ENCODE measurements around the gene SALL1.
A peak's percentile ranks its signal among the peaks of the same experiment; 100 is the strongest.

Gene SALL1

DNA sequence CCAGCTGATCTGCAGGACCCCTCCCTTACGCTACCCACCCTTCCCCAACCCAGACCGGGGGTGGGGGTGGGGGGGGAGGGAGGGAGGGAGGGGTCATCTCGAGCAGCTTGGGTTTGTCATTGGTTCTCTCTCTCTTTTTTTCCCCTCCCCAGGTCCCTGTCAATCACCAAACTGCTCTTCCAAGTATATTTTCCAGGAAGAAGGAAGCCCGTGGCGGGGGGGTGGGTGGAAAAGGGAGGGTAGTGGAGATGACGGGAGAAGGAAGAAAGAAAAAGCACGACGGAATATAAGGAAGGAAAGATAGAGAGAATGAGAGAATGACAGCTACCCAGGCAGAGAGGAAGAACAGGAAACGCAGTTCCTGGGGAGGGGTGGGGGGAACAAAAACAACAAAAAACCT is 17.9 kb downstream of the SALL1 start:
- Histone ChIP-seq H2AFZ (ENCODE audit: low read depth, low read length) (no peak overlapping the region), H4K91ac (ENCODE audit: low read length) (no peak overlapping the region), H3K4me3 (ENCODE audit: insufficient read depth in 1 of 2, low read depth in 1 of 2, low read length in 2 of 2) (no peak overlapping the region), H3K79me1 (replicated peaks; ENCODE audit: low read length, poor library complexity, severe bottlenecking) (peaks cover 13% of the 10 kb centered on the region), H3K14ac (ENCODE audit: low read length in 2 of 2) (no peak overlapping the region), H2AK5ac (ENCODE audit: low read length, severe bottlenecking) (no peak overlapping the region), H3K27me3 (ENCODE audit: control insufficient read depth in 1 of 2, insufficient read depth in 1 of 2, low read length in 2 of 2) (peaks cover 0 to 14% of the 10 kb centered on the region in 2 experiments), H2BK5ac (ENCODE audit: low read depth, low read length, poor library complexity, severe bottlenecking) (no peak overlapping the region), H4K8ac (ENCODE audit: low read length) (no peak overlapping the region), H2BK12ac (ENCODE audit: low read length in 2 of 2) (no peak overlapping the region), H3K4ac (ENCODE audit: low read depth in 1 of 2, low read length in 2 of 2) (no peak overlapping the region), H3K9me3 (ENCODE audit: control insufficient read depth, low read length) (no peaks in the 10 kb centered on the region), H2BK15ac (ENCODE audit: low read depth, poor library complexity, severe bottlenecking) (no peak overlapping the region), H3K23ac (ENCODE audit: low read length in 2 of 2) (no peak overlapping the region), H3K9ac (ENCODE audit: low read length) (no peak overlapping the region), H3K27ac (ENCODE audit: low read length, poor library complexity, severe bottlenecking) (no peak overlapping the region), H3K18ac (ENCODE audit: low read depth in 1 of 2, low read length in 2 of 2) (no peak overlapping the region), H3K4me1 (ENCODE audit: control insufficient read depth, insufficient read depth, low read depth, low read length) (peaks cover 13% of the 10 kb centered on the region), H2BK120ac (ENCODE audit: low read depth, low read length) (no peak overlapping the region), H3K4me2 (ENCODE audit: low read length, poor library complexity, severe bottlenecking) (peak overlapping the region; percentile 61), H3K36me3 (ENCODE audit: control insufficient read depth in 1 of 2, insufficient read depth in 2 of 2, low read depth in 1 of 2, low read length in 2 of 2) (peaks cover 11 to 15% of the 10 kb centered on the region in 2 experiments)
- 0% methylated on average over 2 of the region's 9 CpGs for WGBS
- no peak for DNase-seq

DNA sequence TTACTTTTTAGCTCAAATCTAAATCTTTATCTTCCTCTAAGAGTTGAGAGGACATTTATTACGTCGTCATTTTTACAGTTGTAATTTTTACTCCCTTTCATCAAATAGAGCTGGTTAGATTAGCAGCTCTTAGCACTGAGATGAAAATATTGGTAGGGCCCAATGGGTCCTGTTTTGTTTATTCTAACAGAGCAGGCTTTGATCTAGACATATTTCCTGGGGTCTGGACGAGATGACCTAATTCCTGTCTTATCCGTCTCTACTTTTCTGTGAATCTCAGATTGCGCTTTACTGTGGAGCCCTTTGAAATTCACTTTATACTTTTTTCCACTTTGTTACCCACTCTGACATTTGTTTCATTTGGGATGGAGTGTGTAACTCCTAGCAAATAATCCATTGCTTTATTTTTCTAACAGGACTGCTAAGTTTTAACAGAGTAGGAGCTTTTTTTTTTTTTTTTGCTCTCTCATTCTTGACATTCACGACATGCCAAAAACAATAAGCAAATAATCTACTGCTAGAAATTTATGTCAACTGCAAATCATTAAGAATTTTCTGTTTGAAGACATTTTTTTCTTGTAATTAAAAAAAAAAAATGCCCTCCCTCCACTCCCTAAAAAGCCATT is 18.5 kb downstream of the SALL1 start:
- no peak overlapping the region for H3K14ac ChIP-seq (ENCODE audit: low read length in 2 of 2)
- H3K9me3 ChIP-seq (ENCODE audit: control insufficient read depth, low read length): no peaks in the 10 kb centered on the region
- no peak overlapping the region for H2BK12ac ChIP-seq (ENCODE audit: low read length in 2 of 2)
- no peak for DNase-seq
- no peak overlapping the region for H4K91ac ChIP-seq (ENCODE audit: low read length)
- peaks cover 0 to 14% of the 10 kb centered on the region in 2 experiments for H3K27me3 ChIP-seq (ENCODE audit: control insufficient read depth in 1 of 2, insufficient read depth in 1 of 2, low read length in 2 of 2)
- H4K8ac ChIP-seq (ENCODE audit: low read length): no peak overlapping the region
- peaks cover 10% of the 10 kb centered on the region for H3K79me1 ChIP-seq (replicated peaks; ENCODE audit: low read length, poor library complexity, severe bottlenecking)
- H3K9ac ChIP-seq (ENCODE audit: low read length): no peak overlapping the region
- WGBS: 26% methylated on average over 3 of the region's 6 CpGs
- H3K23ac ChIP-seq (ENCODE audit: low read length in 2 of 2): no peak overlapping the region
- peaks cover 7 to 14% of the 10 kb centered on the region in 2 experiments for H3K36me3 ChIP-seq (ENCODE audit: control insufficient read depth in 1 of 2, insufficient read depth in 2 of 2, low read depth in 1 of 2, low read length in 2 of 2)
- no peak overlapping the region for H2BK15ac ChIP-seq (ENCODE audit: low read depth, poor library complexity, severe bottlenecking)
- H2AFZ ChIP-seq (ENCODE audit: low read depth, low read length): no peak overlapping the region
- H2BK5ac ChIP-seq (ENCODE audit: low read depth, low read length, poor library complexity, severe bottlenecking): no peak overlapping the region
- no peak overlapping the region for H2AK5ac ChIP-seq (ENCODE audit: low read length, severe bottlenecking)
- no peak overlapping the region for H3K27ac ChIP-seq (ENCODE audit: low read length, poor library complexity, severe bottlenecking)
- no peak overlapping the region for H3K18ac ChIP-seq (ENCODE audit: low read depth in 1 of 2, low read length in 2 of 2)
- no peak overlapping the region for H3K4me2 ChIP-seq (ENCODE audit: low read length, poor library complexity, severe bottlenecking)
- peaks cover 13% of the 10 kb centered on the region for H3K4me1 ChIP-seq (ENCODE audit: control insufficient read depth, insufficient read depth, low read depth, low read length)
- H2BK120ac ChIP-seq (ENCODE audit: low read depth, low read length): no peak overlapping the region
- no peak overlapping the region for H3K4me3 ChIP-seq (ENCODE audit: insufficient read depth in 1 of 2, low read depth in 1 of 2, low read length in 2 of 2)
- H3K4ac ChIP-seq (ENCODE audit: low read depth in 1 of 2, low read length in 2 of 2): no peak overlapping the region

DNA sequence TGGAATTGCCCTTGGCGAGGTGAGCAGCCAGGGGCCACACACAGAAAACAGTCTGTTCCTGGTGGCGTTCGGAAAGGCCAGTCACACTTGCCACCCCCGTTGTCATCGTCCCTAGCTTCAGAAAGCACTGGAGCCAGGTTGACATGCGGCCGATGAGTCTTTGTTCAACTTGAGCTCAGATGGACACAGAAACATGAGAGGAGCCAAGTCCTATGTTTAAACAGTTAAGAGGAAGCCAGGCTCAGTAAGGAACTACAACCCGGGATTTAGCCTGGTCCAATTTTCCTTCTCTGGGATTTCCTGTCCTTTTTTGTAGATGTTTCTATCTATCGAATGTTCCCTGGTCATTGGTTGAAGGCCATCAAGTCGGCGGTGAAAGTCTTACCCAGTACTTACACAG is 19.5 kb downstream of the SALL1 start:
- Histone ChIP-seq H4K91ac (ENCODE audit: low read length) (no peak overlapping the region), H3K9me3 (ENCODE audit: control insufficient read depth, low read length) (no peaks in the 10 kb centered on the region), H3K14ac (ENCODE audit: low read length in 2 of 2) (no peak overlapping the region), H2AFZ (ENCODE audit: low read depth, low read length) (no peak overlapping the region), H2BK15ac (ENCODE audit: low read depth, poor library complexity, severe bottlenecking) (no peak overlapping the region), H2BK120ac (ENCODE audit: low read depth, low read length) (no peak overlapping the region), H2AK5ac (ENCODE audit: low read length, severe bottlenecking) (no peak overlapping the region), H3K79me1 (replicated peaks; ENCODE audit: low read length, poor library complexity, severe bottlenecking) (peaks cover 2% of the 10 kb centered on the region), H3K23ac (ENCODE audit: low read length in 2 of 2) (no peak overlapping the region), H3K36me3 (ENCODE audit: control insufficient read depth in 1 of 2, insufficient read depth in 2 of 2, low read depth in 1 of 2, low read length in 2 of 2) (peaks cover 5 to 7% of the 10 kb centered on the region in 2 experiments), H3K4me3 (ENCODE audit: insufficient read depth in 1 of 2, low read depth in 1 of 2, low read length in 2 of 2) (no peak overlapping the region), H3K4me2 (ENCODE audit: low read length, poor library complexity, severe bottlenecking) (no peak overlapping the region), H3K9ac (ENCODE audit: low read length) (no peak overlapping the region), H3K4ac (ENCODE audit: low read depth in 1 of 2, low read length in 2 of 2) (no peak overlapping the region), H3K18ac (ENCODE audit: low read depth in 1 of 2, low read length in 2 of 2) (no peak overlapping the region), H2BK5ac (ENCODE audit: low read depth, low read length, poor library complexity, severe bottlenecking) (no peak overlapping the region), H2BK12ac (ENCODE audit: low read length in 2 of 2) (no peak overlapping the region), H4K8ac (ENCODE audit: low read length) (no peak overlapping the region), H3K27ac (ENCODE audit: low read length, poor library complexity, severe bottlenecking) (no peak overlapping the region), H3K4me1 (ENCODE audit: control insufficient read depth, insufficient read depth, low read depth, low read length) (peaks cover 13% of the 10 kb centered on the region), H3K27me3 (ENCODE audit: control insufficient read depth in 1 of 2, insufficient read depth in 1 of 2, low read length in 2 of 2) (peaks cover 0 to 14% of the 10 kb centered on the region in 2 experiments)
- DNase-seq: no peak
- WGBS: 94% methylated on average over 11 of the region's 11 CpGs

DNA sequence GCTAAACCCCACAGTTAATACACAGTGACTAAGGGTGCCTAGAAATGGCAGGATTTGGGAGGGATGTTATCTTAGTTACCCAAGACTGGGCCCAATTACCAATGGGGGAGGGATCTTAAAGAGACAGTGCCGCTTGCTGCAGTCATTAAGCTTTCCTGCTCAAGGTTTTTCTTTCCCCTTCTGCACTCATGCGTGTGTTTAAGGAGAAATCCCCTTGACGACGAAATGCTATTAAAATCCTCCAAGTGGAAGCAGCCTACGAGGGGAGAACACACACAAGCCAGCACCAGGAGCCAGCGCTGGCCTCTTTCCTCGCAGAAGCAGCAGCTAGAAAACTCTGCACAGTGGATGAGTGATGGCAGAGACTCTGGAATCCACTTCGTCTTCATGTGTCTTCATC is 22.0 kb downstream of the SALL1 start:
- Histone ChIP-seq H3K4ac (ENCODE audit: low read depth in 1 of 2, low read length in 2 of 2) (no peak overlapping the region), H2BK120ac (ENCODE audit: low read depth, low read length) (no peak overlapping the region), H3K27ac (ENCODE audit: low read length, poor library complexity, severe bottlenecking) (no peak overlapping the region), H4K8ac (ENCODE audit: low read length) (no peak overlapping the region), H2BK15ac (ENCODE audit: low read depth, poor library complexity, severe bottlenecking) (no peak overlapping the region), H3K27me3 (ENCODE audit: control insufficient read depth in 1 of 2, insufficient read depth in 1 of 2, low read length in 2 of 2) (peaks cover 0 to 6% of the 10 kb centered on the region in 2 experiments), H3K9me3 (ENCODE audit: control insufficient read depth, low read length) (no peaks in the 10 kb centered on the region), H2AK5ac (ENCODE audit: low read length, severe bottlenecking) (no peak overlapping the region), H3K18ac (ENCODE audit: low read depth in 1 of 2, low read length in 2 of 2) (no peak overlapping the region), H2BK12ac (ENCODE audit: low read length in 2 of 2) (no peak overlapping the region), H3K4me3 (ENCODE audit: insufficient read depth in 1 of 2, low read depth in 1 of 2, low read length in 2 of 2) (peak overlapping the region in 1 of 2 experiments; percentile 26), H2BK5ac (ENCODE audit: low read depth, low read length, poor library complexity, severe bottlenecking) (no peak overlapping the region), H3K14ac (ENCODE audit: low read length in 2 of 2) (no peak overlapping the region), H3K4me1 (ENCODE audit: control insufficient read depth, insufficient read depth, low read depth, low read length) (peaks cover 6% of the 10 kb centered on the region), H4K91ac (ENCODE audit: low read length) (no peak overlapping the region), H3K36me3 (ENCODE audit: control insufficient read depth in 1 of 2, insufficient read depth in 2 of 2, low read depth in 1 of 2, low read length in 2 of 2) (no peaks in the 10 kb centered on the region), H3K23ac (ENCODE audit: low read length in 2 of 2) (no peak overlapping the region), H3K4me2 (ENCODE audit: low read length, poor library complexity, severe bottlenecking) (no peak overlapping the region), H3K79me1 (replicated peaks; ENCODE audit: low read length, poor library complexity, severe bottlenecking) (no peaks in the 10 kb centered on the region), H2AFZ (ENCODE audit: low read depth, low read length) (no peak overlapping the region), H3K9ac (ENCODE audit: low read length) (no peak overlapping the region)
- no peak for DNase-seq
- WGBS: 37% methylated on average over 8 of the region's 8 CpGs
